Pancreas (tissue), 10 donors: ENCODE measurements around the gene ANO4. TPM values are rescaled to one million over a fixed set of nuclear protein-coding genes. Genes with fewer than 3 reads are reported as not detected.
"Not testable (repeated sequence)": the region's sequence is repeated elsewhere in the genome, so short reads cannot be mapped to it uniquely, and the experiment has no call there.

Source experiments
- ATAC-seq, 4 donors: fragments of 200-7000 bp; cut with Tn5 transposase; one replicate each; pipeline versions ENCODE4 v1.8.0 to v1.9.1; 2020; ENCODE audit warnings: mild to moderate bottlenecking in 4 of 4, moderate library complexity in 4 of 4
- DNase-seq, 6 donors: peaks; one replicate each; pipeline ENCODE4 v3.0.0-alpha.2; 2020
- FAIRE-seq: peaks from 2 replicates; lab custom pipeline; 2012; peaks lifted over from hg19 to GRCh38; lab: Jason Lieb, UNC
- H3K27ac ChIP-seq, 4 donors: fragments of 200-600 bp; sonication (generic); 1 replicate in 3 of 4; 2 replicates in 1 of 4; pipeline versions ENCODE4 v1.5.0 to v1.8.0; 2020
- H3K27me3 ChIP-seq, 4 donors: fragments of 200-600 bp; one replicate each; pipeline ENCODE4 v1.8.0; 2021
- H3K36me3 ChIP-seq, 3 donors: fragments of 200-600 bp; sonication (generic) in 1 of 3; one replicate each; pipeline versions ENCODE4 v1.5.0 to v1.8.0; 2020 to 2021
- H3K4me1 ChIP-seq, 3 donors: fragments of 200-600 bp; one replicate each; pipeline ENCODE4 v1.8.0; 2021
- H3K4me3 ChIP-seq, 4 donors: fragments of 200-600 bp; sonication (generic) in 2 of 4; one replicate each; pipeline versions ENCODE4 v1.5.0 to v1.8.0; 2020 to 2021
- H3K9me3 ChIP-seq, 4 donors: fragments of 200-600 bp; one replicate each; pipeline ENCODE4 v1.8.0; 2021
- WGBS, 2 donors: extraction: QIAGEN DNeasy Blood & Tissue Kit; methylation state at CpG; one replicate each; pipeline ENCODE4 v1.1.7; 2013; 5-methylcytosine and 5-hydroxymethylcytosine counted together
- intact Hi-C, 3 donors: fragments of 100-400 bp; cut with DNase I; formaldehyde crosslinking; loops; one replicate each; pipeline versions ENCODE4 v1.11.1 to v1.14.2; 2022
- polyA plus RNA-seq, 2 donors: library from polyadenylated mRNA; stranded (reverse); fragments of 200-250 nt; gene quantifications; one replicate each; pipeline ENCODE4 v1.2.3, GENCODE V29; 2013
- total RNA-seq, 6 donors: library from RNA; stranded (reverse); fragmentation: NEBNext Ultra II Directional in 4 of 6; extraction: Animal tissue kit (Norgen Biotek cat#: 25700) in 4 of 6; gene quantifications; one replicate each; pipeline versions ENCODE4 v1.2.1 to v1.2.4, GENCODE V29; 2021 to 2023
- TF ChIP-seq, protein P1 (sequence below), 4 donors: fragments of 200-600 bp; sonication (generic) in 3 of 4; IDR thresholded peaks; one replicate each; pipeline versions ENCODE4 v1.5.0 to v1.8.0; 2021; ENCODE audit warnings: antibody characterized with exemption in 4 of 4
- donor health status: healthy with polysubstance abuse.
- donor health status: DM: no; HTN: no; CAD: no; lungs with moderate emphysema.
- donor health status: DM: no; HTN: no; CAD: no.
- donor health status: control.
- donor health status: control.
- donor health status: Bipolar disorder and iron deficiency.
- donor health status: DM: yes; HTN: yes; CAD: no.
- donor health status: DM: no; HTN: no; CAD: no.
- donor health status: DM: no; HTN: no; CAD: no.
- donor health status: DM: yes; HTN: yes; CAD: no.

Gene ANO4
- total and polyA plus RNA-seq, 8 donors, result 0.14 to 2.1 (median 0.28) TPM; not detected in 1

DNA sequence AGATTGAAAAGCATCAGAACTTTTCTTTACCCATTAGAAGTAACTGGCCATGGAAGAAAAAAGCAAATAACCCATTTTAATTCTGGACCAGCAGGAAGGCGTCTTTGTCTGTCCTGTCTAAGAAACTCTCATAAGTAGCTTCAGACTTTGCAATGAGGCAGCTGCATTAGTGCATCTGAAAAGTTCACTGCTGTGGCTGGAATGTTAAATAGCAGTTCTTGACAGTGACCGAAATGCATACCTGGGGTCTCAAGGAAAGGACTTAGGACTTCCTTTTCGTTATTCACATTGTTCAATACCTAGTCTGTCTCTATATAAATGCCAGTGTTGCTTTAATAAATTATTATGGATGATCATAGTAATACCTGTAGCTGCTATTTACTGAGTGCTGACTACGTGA, 125.9 kb downstream of the ANO4 start:
- Histone ChIP-seq H3K27me3 (no peaks in the 10 kb centered on the region), H3K4me3 (no peak overlapping the region), H3K36me3 (no peaks in the 10 kb centered on the region), H3K27ac (no peak overlapping the region), H3K4me1 (no peaks in the 10 kb centered on the region), H3K9me3 (no peaks in the 10 kb centered on the region)
- intact Hi-C loops, result no loop called here
- 63 to 64% methylated on average over 4 of the region's 4 CpGs for WGBS, 2 donors
- no peak for FAIRE-seq
- TF ChIP-seq, protein P1, sequence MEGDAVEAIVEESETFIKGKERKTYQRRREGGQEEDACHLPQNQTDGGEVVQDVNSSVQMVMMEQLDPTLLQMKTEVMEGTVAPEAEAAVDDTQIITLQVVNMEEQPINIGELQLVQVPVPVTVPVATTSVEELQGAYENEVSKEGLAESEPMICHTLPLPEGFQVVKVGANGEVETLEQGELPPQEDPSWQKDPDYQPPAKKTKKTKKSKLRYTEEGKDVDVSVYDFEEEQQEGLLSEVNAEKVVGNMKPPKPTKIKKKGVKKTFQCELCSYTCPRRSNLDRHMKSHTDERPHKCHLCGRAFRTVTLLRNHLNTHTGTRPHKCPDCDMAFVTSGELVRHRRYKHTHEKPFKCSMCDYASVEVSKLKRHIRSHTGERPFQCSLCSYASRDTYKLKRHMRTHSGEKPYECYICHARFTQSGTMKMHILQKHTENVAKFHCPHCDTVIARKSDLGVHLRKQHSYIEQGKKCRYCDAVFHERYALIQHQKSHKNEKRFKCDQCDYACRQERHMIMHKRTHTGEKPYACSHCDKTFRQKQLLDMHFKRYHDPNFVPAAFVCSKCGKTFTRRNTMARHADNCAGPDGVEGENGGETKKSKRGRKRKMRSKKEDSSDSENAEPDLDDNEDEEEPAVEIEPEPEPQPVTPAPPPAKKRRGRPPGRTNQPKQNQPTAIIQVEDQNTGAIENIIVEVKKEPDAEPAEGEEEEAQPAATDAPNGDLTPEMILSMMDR (IDR thresholded peaks at IDR 0.05), result no peak
- DNase-seq, result no peak
- no peak for ATAC-seq

- ATAC-seq (peak; percentile 67 to 83 (median 78)), DNase-seq (peak in 4 of 6 donors; percentile 9 to 30 (median 20)), FAIRE-seq (no peak)
- TF ChIP-seq, protein P1 (IDR thresholded peaks at IDR 0.05), result peak in 2 of 4 donors; percentile 9 to 17
- Histone ChIP-seq H3K4me3 (no peak overlapping the region), H3K27me3 (no peaks in the 10 kb centered on the region), H3K9me3 (no peaks in the 10 kb centered on the region), H3K36me3 (no peaks in the 10 kb centered on the region), H3K4me1 (no peaks in the 10 kb centered on the region), H3K27ac (no peak overlapping the region)
- intact Hi-C loops, result no loop called here
- WGBS, 2 donors, result 0% methylated on average over 1 of the region's 1 CpG
These were observed 132.2 kb downstream of the ANO4 start for GRCh38 chr12:100926669-100927248.

- Histone ChIP-seq H3K36me3 (no peaks in the 10 kb centered on the region), H3K4me3 (no peak overlapping the region), H3K4me1 (no peaks in the 10 kb centered on the region), H3K27ac (no peak overlapping the region), H3K9me3 (no peaks in the 10 kb centered on the region), H3K27me3 (no peaks in the 10 kb centered on the region)
- no peak for FAIRE-seq
- ATAC-seq, result no peak
- TF ChIP-seq, protein P1 (IDR thresholded peaks at IDR 0.05), result no peak
- WGBS, 2 donors, result 58 to 81% methylated on average over 4 of the region's 4 CpGs
- intact Hi-C loops, result no loop called here
- no peak for DNase-seq
These were observed 133.2 kb downstream of the ANO4 start for GRCh38 chr12:100927826-100928225.

- TF ChIP-seq, protein P1 (IDR thresholded peaks at IDR 0.05), result no peak
- Histone ChIP-seq H3K4me3 (no peak overlapping the region), H3K36me3 (no peaks in the 10 kb centered on the region), H3K27ac (no peak overlapping the region), H3K4me1 (no peaks in the 10 kb centered on the region), H3K9me3 (no peaks in the 10 kb centered on the region), H3K27me3 (no peaks in the 10 kb centered on the region)
- WGBS, 2 donors, result 57 to 66% methylated on average over 2 of the region's 2 CpGs
- intact Hi-C loops, result no loop called here
- no peak for FAIRE-seq
- ATAC-seq, result no peak
- no peak for DNase-seq
These were observed 138.0 kb downstream of the ANO4 start for GRCh38 chr12:100932571-100932970.

GRCh38 chr12:100933531-100933930, 139.0 kb downstream of the ANO4 start:
- H3K36me3 ChIP-seq, H3K27me3 ChIP-seq, H3K27ac ChIP-seq, DNase-seq, ATAC-seq, H3K9me3 ChIP-seq, H3K4me1 ChIP-seq, FAIRE-seq, intact Hi-C loops, H3K4me3 ChIP-seq: not testable (repeated sequence)
- WGBS, 2 donors, result 81 to 91% methylated on average over 1 of the region's 1 CpG
